ELR (cell line): Measurements from ENCODE around the gene PDE3B.
"Not testable (repeated sequence)": the region's sequence is repeated elsewhere in the genome, so short reads cannot be mapped to it uniquely, and the experiment has no call there.

Experiments used
- DNase-seq: peaks from one replicate; pipeline ENCODE4 v3.0.0-alpha.2; 2015; ENCODE audit warnings: low read depth

The PDE3B gene

DNA sequence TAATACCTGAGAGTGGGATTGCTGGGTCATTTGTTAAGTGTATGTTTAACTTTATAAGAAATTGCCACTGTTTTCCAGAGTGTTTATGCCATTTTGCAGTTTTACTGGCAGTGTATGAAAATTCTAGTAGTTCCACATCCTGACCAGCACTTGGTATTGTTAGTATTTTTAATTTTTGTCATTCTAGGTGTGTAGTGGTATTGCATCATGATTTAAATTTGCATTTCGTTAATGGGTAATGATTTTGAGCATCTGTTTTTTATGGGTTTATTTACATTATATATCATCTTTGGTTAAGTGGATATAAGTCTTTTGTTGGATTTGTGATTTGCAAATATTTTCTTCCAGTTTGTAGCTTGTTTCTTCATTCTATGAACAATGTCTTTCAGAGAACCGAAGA is 34.7 kb downstream of the PDE3B start:
- no peak for DNase-seq

DNA sequence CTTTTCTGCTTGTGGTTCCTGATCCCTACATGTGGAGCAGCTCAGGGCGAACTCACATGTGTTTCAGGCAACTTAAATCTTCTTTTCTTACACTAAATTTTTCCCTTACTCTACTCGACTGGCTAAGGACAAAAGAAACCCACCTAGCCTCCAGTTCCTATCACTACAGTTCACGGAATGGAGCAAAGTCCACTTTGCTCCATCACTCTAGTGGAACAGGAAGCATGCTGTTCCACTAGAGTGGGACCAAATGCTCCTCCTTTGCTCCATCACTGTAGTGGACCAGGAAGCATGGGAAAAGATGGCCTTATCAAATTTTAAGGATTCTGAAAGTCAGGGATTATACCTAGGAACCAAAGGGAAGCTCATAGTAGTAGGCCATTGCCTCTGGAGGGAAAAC is 36.1 kb downstream of the PDE3B start:
- no peak for DNase-seq

DNA sequence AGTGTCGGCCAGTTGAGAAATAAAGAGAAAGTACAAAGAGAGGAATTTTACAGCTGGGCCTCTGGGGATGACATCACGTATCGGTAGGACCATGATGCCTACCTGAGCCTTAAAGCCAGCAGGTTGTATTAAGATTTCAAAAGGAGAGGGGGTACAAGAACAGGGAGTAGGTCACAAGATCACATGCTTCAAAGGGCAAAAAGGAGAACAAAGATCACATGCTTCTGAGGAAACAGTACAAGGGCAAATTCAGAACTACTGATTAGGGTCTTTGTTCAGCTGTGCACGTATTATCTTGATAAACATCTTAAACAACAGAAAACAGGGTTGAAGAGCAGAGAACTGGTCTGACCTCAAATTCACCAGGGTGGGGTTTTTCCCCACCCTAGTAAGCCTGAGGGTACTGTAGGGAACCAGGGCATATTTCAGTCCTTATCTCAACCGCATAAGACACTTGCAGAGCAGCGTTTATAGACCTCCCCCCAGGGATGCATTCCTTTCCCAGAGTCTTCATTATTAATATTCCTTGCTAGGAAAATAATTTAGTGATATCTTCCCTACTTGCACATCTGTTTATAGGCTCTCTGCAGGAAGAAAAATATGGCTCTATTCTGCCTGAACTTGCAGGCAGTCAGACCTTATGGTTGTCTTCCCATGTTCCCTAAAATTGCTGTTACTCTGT is 40.8 kb downstream of the PDE3B start:
- DNase-seq = not testable (repeated sequence)

DNA sequence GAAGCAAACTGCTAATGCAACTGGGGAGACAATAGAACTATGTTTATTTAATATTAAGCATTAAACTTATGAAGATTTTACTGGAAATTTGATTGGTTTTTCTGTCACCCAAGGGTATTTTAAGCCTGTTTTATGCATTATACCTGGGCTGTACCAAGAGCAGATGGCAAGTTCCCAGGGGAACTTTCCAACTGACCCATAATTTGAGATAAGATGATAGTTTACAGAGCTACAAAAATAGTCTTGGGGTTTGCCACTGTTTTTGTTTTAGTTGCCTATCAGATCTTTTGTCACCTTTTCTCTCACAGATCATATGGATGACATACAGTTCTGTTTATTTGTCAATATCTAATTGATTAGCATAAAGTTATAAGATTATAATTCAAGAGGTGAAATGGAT is 43.9 kb downstream of the PDE3B start:
- no peak for DNase-seq

DNA sequence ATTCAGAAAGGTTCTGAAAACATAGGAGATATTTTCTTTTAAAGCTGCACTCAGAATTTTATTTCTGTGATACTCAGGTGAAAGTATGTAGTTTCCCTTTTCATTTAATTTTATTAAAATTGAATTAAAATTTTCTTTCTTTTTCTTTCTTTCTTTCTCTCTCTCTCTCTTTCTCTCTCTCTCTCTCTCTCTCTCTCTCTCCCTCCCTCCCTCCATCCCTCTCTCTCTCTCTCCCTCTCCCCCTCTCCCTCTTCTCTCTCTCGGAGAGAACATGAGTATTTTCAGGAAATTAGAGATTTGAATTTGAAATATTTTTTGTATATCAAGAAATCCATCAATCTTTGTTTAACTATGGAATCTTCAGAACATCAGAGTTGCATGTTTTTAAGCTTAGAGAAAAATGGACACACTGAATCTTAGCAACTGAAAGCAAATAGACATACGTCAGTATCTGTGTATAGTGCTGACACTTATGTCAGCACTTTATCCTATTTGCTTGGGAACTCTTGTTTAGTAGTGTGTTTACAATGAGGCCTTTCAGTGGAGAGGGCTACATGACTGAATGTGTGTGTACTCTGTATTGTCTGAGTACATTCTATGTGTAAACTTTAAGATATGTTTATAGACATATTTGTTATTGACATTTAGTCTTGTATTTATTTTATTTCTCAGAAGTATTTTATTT is 44.5 kb downstream of the PDE3B start:
- DNase-seq = no peak

DNA sequence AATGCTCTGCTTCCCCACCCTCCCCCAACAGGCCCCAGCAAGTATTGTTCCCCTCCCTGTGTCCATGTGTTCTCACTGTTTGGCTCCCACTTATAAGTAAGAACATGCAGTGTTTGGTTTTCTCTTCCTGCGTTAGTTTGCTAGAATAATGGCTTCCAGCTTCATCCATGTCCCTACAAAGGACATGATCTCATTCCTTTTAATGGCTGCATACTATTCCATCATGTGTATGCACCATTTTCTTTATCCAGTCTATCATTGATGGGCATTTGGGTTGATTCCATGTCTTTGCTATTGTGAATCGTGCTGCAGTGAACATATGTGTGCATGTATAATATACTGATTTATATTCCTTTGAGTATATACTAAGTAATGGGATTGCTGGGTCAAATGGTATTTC is 52.1 kb downstream of the PDE3B start:
- not testable (repeated sequence) for DNase-seq

DNA sequence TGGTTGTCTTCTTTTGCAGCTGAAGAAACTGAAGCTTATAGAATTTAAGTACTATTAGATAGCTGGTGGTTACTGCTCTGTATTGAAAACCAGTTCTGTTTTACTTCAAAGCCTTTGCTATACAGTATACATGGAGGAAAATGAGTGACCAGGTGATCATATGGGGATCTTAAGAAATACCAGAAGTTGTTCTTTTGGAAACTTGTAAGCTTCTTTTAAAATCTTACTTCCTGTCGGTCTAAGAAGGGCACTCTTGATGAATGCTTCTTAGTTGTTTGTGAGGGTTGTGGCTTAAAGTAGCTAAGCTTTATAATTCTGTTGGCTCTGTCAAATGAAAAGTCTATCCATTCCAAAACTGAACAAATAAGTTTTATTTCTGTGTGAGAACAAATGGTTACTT is 55.2 kb downstream of the PDE3B start:
- no peak for DNase-seq

DNA sequence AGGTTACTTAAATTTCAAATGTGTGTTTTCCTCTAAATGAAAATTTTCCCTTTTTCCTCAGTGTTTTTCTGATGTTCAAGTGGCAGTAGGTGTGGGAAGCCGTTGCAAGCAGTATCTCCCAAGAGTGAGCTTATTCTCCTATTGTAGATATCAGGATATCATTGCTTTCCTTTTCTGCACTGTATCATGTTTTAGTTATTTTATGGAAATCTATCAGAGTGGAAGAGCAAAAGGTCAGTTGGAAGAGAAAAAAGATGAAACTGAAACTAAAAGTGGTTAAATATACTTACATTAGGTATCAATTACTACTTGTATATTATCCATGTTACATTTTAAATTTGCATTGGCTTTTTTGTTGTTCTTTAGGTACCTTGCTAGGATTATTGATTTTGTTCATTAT is 57.0 kb downstream of the PDE3B start:
- DNase-seq = no peak

DNA sequence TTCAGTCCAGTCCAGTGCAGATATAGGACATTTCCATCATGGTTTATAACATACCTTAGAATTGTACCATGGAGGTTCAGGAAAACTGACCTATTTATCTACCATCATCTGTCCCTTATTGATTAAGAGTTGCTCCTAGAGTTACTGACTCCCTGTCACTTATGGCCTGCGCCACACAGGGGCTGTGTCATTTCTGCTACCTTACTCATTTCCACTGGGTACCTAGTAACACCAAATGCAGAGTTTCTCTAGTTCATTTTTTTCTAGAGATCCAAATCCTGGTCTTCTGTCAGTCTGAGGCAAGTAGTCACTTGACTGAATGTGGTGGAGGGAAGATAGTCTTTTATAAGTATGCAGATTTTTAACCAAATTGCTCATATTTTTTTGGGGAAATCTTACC is 59.2 kb downstream of the PDE3B start:
- DNase-seq = no peak

DNA sequence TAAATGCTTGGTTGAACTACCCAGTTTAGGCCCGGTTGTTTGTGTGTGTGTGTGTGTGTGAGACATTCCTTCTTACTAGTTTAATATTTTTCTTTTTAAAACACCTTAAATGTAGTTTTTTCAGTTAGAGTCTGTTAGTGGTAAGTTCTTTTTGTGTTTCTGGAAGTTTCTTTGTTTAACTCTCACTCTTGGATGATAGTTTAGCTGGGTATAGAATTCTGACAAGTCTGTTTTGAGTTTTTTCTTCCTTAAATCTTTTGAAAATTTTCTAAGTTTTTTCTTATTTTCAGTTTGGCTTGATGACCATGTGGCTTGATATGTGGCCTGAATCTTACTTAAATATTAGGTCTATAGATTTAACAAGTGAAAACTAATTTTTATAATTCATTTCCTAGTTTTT is 60.1 kb downstream of the PDE3B start:
- DNase-seq = no peak

DNA sequence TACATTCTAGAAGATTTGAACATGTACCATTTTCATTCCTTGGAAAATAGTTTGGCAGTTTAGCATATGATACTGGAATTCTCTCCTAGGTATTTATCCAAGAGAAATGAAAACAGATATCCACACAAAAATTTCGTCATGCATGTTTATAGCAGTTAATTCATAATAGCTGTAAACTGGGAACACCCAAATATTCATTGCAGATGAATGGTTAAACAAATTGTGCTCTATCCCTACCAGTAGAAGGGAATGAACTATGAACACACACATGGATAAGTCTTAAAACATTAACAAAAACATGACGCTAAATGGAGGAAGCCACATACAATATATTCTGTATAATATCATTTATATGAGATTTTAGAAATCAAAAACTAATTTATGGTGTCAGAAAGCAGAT is 61.5 kb downstream of the PDE3B start:
- no peak for DNase-seq

DNA sequence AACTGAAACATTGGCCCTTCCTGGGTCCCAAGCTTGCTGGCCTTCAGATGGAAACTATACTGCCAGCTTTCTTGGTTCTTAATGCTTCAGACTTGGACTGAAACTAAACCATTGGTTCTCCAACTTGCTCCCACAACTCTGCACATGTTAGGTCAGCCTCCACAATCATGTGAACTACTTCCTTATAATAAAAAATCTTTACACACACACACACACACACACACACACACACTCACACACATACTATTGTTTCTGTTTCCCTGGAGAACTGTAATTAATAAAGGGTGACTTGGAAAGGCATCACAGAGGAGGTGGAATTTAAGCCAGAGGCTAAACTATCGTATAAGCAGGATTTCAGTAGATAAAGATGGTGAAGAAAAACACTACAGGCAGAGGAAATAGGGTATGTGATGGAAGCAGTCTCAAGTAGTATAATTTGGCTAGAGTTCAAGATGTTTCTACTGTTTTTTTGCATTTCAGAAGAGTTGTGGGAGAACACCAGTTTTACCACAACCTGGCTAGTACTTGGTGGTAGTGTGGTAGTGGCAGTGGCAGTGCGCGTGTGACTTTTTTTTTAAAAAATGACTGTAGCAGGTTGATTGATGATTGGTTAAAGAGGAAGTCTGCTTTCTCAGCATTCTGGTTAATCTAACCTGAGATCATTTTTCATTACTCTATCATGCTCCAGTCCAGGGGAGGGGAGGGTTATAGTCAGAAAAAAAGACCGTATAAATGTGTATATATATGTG is 70.1 kb downstream of the PDE3B start:
- DNase-seq = no peak

DNA sequence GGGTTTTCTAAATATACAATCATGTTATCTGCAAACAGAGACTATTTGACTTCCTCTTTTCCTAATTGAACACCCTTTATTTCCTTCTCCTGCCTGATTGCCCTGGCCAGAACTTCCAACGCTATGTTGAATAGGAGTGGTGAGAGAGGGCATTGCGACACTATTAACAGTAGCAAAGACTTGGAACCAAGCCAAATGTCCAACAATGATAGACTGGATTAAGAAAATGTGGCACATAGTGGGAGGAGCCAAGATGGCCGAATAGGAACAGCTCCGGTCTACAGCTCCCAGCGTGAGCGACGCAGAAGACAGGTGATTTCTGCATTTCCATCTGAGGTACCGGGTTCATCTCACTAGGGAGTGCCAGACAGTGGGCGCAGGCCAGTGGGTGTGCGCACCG is 72.1 kb downstream of the PDE3B start:
- not testable (repeated sequence) for DNase-seq

DNA sequence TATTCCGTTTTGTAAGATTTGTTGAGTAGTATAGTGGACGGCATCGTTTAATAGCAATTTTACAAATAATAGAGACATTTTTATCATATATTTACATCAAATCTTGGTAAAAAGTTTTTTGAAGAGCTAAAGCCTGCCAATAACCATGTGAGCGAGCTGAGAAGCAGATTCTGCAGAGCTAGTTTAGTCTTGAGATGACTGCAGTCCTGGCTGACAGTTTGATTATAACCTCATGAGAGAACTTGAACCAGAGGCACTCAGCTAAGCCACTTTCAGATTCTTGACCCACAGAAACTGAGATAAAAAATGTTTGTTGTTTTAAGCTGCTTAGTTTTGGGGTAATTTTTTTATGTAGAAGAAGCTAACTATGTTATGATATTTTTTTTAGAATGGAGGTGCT is 78.9 kb downstream of the PDE3B start:
- DNase-seq = no peak

DNA sequence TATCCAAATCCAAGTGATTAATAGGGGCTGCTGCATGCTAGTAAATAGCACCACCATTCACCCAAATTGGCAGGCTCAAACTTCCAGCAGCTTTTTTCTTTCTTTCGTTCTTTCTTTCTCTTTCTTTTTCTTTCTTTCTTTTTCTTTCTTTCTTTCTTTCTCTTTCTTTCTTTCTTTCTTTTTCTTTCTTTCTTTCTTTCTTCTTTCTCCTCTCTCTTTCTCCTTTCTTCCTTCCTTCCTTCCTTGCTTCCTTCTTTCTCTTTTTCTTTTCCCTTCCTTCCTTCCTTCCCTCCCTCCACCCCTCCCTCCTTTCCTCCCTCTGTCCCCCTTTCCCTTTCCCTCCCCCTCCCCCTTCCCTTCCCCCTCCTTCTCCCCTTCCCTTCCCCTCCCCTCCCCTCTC is 81.5 kb downstream of the PDE3B start:
- no peak for DNase-seq

DNA sequence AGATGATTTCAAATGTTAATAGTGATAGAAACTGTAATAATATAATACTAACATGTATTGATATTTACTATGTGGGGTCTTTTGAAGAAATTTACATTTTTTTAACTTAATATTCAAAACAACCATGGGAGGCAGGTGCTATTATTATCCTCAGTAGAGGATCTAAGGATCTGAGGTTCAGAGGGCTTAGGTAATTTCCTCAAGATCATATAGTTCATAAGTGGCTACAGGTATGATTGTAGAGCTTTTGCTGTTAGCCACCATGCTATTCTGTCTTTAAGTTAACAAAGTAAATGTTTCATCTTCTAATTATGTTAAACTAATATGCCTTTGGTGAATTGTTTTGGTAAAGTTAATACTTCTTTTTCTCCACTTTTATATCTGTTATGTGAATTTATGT is 83.6 kb downstream of the PDE3B start:
- DNase-seq = no peak

DNA sequence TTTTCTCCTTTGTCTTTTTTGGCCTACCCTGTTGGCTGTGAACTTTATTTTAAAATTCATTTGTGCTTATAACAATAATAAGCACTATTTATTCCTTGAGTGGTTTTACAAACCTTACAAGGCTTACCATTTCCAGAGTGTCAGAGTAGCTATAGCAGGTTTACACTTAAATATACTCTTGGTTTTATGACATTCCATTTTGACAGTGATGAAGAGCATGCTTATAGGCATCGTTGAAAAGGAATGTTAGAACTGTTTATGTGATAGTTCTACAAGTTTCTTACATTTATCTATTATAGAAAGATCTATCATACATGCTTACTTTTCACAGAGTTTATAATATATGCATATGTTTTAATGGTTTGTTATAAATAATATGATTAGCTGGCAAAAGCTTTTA is 84.1 kb downstream of the PDE3B start:
- no peak for DNase-seq

DNA sequence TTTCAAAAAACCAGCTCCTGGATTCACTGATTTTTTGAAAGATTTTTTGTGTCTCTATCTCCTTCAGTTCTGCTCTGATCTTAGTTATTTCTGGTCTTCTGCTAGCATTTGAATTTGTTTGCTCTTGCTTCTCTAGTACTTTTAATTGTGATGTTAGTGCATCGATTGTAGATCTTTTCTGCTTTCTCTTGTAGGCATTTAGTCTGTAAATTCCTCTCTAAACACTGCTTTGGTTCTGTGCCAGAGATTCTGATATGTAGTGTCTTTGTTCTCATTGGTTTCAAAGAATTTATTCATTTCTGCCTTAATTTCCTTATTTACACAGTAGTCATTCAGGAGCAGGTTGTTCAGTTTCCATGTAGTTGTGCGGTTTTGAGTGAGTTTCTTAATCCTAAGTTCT is 96.9 kb downstream of the PDE3B start:
- DNase-seq = not testable (repeated sequence)

DNA sequence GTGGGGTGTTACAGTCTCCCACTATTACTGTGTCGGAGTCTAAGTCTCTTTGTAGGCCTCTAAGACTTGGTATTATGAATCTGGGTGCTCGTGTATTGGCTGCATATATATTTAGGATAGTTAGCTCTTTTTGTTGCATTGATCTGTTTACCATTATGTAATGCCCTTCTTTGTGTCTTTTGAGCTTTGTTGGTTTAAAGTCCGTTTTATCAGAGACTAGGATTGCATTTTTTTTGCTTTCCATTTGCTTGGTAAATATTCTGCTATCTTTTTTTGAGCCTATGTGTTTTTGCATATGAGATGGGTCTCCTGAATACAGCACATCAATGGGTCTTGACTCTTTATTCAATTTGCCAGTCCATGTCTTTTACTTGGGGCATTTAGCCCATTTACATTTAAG is 97.6 kb downstream of the PDE3B start:
- no peak for DNase-seq

DNA sequence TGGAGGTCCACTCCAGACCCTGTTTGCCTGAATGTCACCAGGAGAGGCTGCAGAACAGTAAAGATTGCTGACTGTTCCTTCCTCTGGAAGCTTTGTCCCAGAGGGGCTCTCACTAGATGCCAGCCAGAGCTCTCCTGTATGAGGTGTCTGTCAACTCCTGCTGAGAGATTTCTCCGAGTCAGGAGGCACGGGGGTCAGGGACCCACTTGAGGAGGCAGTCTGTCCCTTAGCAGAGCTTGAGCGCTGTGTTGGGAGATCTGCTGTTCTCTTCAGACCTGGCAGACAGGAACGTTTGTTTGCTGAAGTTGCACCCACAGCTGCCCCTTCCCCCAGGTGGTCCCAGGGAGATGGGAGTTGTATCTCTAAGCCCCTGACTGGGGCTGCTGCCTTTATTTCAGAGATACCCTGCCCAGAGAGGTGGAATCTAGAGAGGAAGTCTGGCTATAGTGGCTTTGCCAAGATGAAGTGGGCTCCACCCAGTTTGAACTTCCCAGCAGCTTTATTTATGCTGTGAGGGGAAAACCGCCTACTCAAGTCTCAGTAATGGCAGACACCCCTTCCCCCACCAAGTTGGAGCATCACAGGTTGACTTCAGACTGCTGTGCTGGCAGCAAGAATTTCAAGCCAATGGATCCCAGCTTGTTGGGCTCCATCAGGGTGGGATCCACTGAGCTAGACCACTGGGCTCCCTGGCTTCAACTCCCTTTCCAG is 99.4 kb downstream of the PDE3B start:
- no peak for DNase-seq

DNA sequence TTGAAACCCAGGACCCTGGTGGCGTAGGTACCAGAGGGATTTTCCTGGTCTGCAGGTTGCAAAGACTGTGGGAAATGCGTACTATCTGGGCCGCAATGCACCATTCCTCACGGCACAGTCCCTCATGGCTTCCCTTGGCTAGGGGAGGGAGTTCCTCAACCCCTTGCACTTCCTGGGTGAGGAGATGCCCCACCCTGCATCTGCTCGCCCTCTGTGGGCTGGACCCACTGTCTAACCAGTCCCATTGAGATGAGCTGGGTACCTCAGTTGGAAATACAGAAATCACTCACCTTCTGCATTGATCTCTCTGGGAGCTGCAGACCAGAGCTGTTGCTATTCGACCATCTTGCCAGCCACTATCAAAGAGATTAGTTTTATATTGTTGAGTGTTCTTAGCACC is 100.1 kb downstream of the PDE3B start:
- DNase-seq = not testable (repeated sequence)

DNA sequence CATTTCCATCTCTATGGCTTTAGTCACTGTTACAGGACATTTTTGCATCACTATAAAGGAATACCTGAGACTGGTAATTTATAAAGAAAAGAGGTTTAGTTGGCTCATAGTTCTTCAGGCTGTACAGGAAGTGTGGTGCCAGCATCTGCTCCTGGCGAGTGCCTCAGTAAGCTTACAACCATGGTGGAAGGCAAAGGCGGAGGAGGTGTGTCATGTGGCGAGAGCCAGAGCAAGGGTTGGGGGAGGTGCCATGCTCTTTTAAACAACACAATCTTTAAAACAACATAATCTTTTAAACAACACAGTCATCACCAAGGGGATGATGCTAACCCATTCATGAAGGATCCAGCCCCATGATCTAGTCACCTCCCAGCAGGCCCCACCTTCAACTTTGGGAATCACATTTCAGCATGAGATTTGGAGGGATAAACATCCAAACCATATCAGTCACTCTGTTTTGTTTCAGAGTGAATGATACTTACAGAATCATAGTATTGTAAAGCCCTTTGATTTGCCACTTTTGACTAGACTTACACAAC is 103.3 kb downstream of the PDE3B start:
- no peak for DNase-seq
